HEK293 (cell line): ENCODE data around the gene NOSIP.
A peak's percentile ranks its signal among the peaks of the same experiment; 100 is the strongest.

Source experiments
- CTCF ChIA-PET: fragments of 350-600 bp; formaldehyde crosslinking; extraction: SDS; loops from one replicate; lab custom pipeline; 2021; ENCODE audit warnings: antibody characterized with exemption; lab: Yijun Ruan, JAX
- POLR2A ChIA-PET: fragments of 300-600 bp; formaldehyde crosslinking; extraction: SDS; loops from one replicate; lab custom pipeline; 2020; ENCODE audit warnings: antibody characterized with exemption, inconsistent platforms; lab: Yijun Ruan, JAX
- H3K27ac ChIP-seq: fragments of 200-500 bp; sonication (Bioruptor generic); 2 replicates; pipeline ENCODE4 v1.5.1; 2014; ENCODE audit warnings: low read depth, low read length, control low read depth, inconsistent platforms; ENCODE audit errors: extremely low read depth
- H3K36me3 ChIP-seq, 2 experiments: fragments of 200-500 bp in 1 of 2; sonication (Bioruptor generic) in 1 of 2; 1 replicate in 1 of 2; 2 replicates in 1 of 2; pipeline ENCODE4 v1.5.1; 2014 to 2017; ENCODE audit warnings: inconsistent platforms in 2 of 2, low read length in 2 of 2; ENCODE audit not compliant: control insufficient read depth in 2 of 2, insufficient read depth in 1 of 2
- H3K4me1 ChIP-seq: fragments of 200-500 bp; sonication (Bioruptor generic); 2 replicates; pipeline ENCODE4 v1.5.1; 2014; ENCODE audit warnings: mild to moderate bottlenecking, low read length, inconsistent platforms; ENCODE audit not compliant: control insufficient read depth, insufficient read depth
- H3K4me3 ChIP-seq: 2 replicates; pipeline ENCODE4 v1.5.1; 2011; ENCODE audit warnings: low read depth, mild to moderate bottlenecking, control low read depth, low read length, moderate library complexity
- H3K9me3 ChIP-seq: fragments of 200-500 bp; sonication (Bioruptor generic); 2 replicates; pipeline ENCODE4 v1.5.1; 2014; ENCODE audit warnings: low read depth, low read length, inconsistent platforms; ENCODE audit not compliant: control insufficient read depth, insufficient read depth
- EGR2 ChIP-seq: fragments of 450-650 bp; formaldehyde crosslinking; IDR thresholded peaks from 2 replicates; pipeline ENCODE4 v1.5.1; 2016; ENCODE audit warnings: low read depth, missing biosample characterization, missing genetic modification characterization
- KLF10 ChIP-seq: fragments of 450-650 bp; IDR thresholded peaks from 2 replicates; pipeline ENCODE4 v1.5.1; 2018; ENCODE audit warnings: missing biosample characterization, mild to moderate bottlenecking, missing genetic modification characterization
- KLF16 ChIP-seq: fragments of 450-650 bp; formaldehyde crosslinking; IDR thresholded peaks from 2 replicates; pipeline ENCODE4 v1.5.1; 2017; ENCODE audit warnings: missing biosample characterization, missing genetic modification characterization
- YY1 ChIP-seq: fragments of 450-650 bp; formaldehyde crosslinking; IDR thresholded peaks from 2 replicates; pipeline ENCODE4 v1.5.1; 2018; ENCODE audit warnings: missing biosample characterization, missing genetic modification characterization
- ZBTB6 ChIP-seq: fragments of 450-650 bp; formaldehyde crosslinking; IDR thresholded peaks from 2 replicates; pipeline ENCODE4 v1.5.1; 2017; ENCODE audit warnings: missing biosample characterization, missing genetic modification characterization
- ZFHX2 ChIP-seq: fragments of 450-650 bp; formaldehyde crosslinking; conservative IDR thresholded peaks from 2 replicates; pipeline ENCODE4 v1.5.1; 2016; ENCODE audit warnings: missing biosample characterization, missing genetic modification characterization
- ZNF138 ChIP-seq: fragments of 450-650 bp; formaldehyde crosslinking; IDR thresholded peaks from 2 replicates; pipeline ENCODE4 v1.5.1; 2016; ENCODE audit warnings: missing biosample characterization, missing genetic modification characterization, borderline replicate concordance
- ZNF148 ChIP-seq: fragments of 450-650 bp; formaldehyde crosslinking; IDR thresholded peaks from 2 replicates; pipeline ENCODE4 v1.5.0; 2017; ENCODE audit warnings: missing biosample characterization, missing genetic modification characterization, borderline replicate concordance
- ZNF16 ChIP-seq: fragments of 450-650 bp; formaldehyde crosslinking; IDR thresholded peaks from 2 replicates; pipeline ENCODE4 v1.5.1; 2016; ENCODE audit warnings: low read depth, missing biosample characterization, missing genetic modification characterization
- ZNF211 ChIP-seq: fragments of 450-650 bp; formaldehyde crosslinking; IDR thresholded peaks from 2 replicates; pipeline ENCODE4 v1.5.1; 2016; ENCODE audit warnings: low read depth, missing biosample characterization, missing genetic modification characterization
- ZNF362 ChIP-seq: fragments of 450-650 bp; formaldehyde crosslinking; IDR thresholded peaks from 2 replicates; pipeline ENCODE4 v1.5.1; 2016; ENCODE audit warnings: missing biosample characterization, missing genetic modification characterization
- ZNF404 ChIP-seq: fragments of 450-650 bp; formaldehyde crosslinking; IDR thresholded peaks from 2 replicates; pipeline ENCODE4 v1.5.1; 2017; ENCODE audit warnings: missing biosample characterization, missing genetic modification characterization
- ZNF660 ChIP-seq: fragments of 450-650 bp; IDR thresholded peaks from 2 replicates; pipeline ENCODE4 v1.5.1; 2018; ENCODE audit warnings: missing biosample characterization, mild to moderate bottlenecking, missing genetic modification characterization
- ZNF692 ChIP-seq: fragments of 450-650 bp; formaldehyde crosslinking; IDR thresholded peaks from 2 replicates; pipeline ENCODE4 v1.5.1; 2016; ENCODE audit warnings: missing biosample characterization, missing genetic modification characterization

The NOSIP gene

GRCh38 chr19:49596407-49596806 is 16.1 kb upstream of the NOSIP start:
- Histone ChIP-seq H3K36me3 (peaks cover 52 to 67% of the 10 kb centered on the region in 2 experiments), H3K4me3 (no peak overlapping the region)
- peak; percentile 30; the same call in 1 of the 2 replicates for TF ChIP-seq EGR2 (tag by site-specific recombination)
- TF ChIP-seq ZFHX2 (tag by site-specific recombination) = peak; percentile 31
- no peak for TF ChIP-seq ZNF211
- TF ChIP-seq YY1 (tag by site-specific recombination) = no peak
- TF ChIP-seq ZNF660 = no peak
- TF ChIP-seq, all 188 proteins: peak for 2
- ChIA-PET CTCF (interaction anchor here (0.6 to 1.0 kb wide), 4 partner anchors 29 to 540 kb away, joined by 3 to 6 read pairs (median 4); no protein-coding TSS in a partner anchor), POLR2A (interaction anchor here (1.2 to 1.7 kb wide), 3 partner anchors 16 to 68 kb away, joined by 3 to 5 read pairs (median 4); partner anchors contain the start of genes NOSIP and RRAS)
- H3K9me3 ChIP-seq = no peaks in the 10 kb centered on the region
- H3K4me1 ChIP-seq = peaks cover 7% of the 10 kb centered on the region
- no peak overlapping the region for H3K27ac ChIP-seq

GRCh38 chr19:49595819-49596404 is 15.6 kb upstream of the NOSIP start:
- Histone ChIP-seq H3K9me3 (no peaks in the 10 kb centered on the region), H3K4me3 (no peak overlapping the region), H3K4me1 (peaks cover 7% of the 10 kb centered on the region), H3K27ac (no peak overlapping the region), H3K36me3 (peaks cover 48 to 63% of the 10 kb centered on the region in 2 experiments)
- ChIA-PET CTCF (interaction anchor here (0.6 to 1.0 kb wide), 2 partner anchors 29 to 152 kb away, joined by 3 read pairs; no protein-coding TSS in a partner anchor), POLR2A (interaction anchor here (1.2 to 1.7 kb wide), 3 partner anchors 15 to 68 kb away, joined by 3 to 5 read pairs (median 4); partner anchors contain the start of genes NOSIP and RRAS)
- TF ChIP-seq ZNF138 (tag by site-specific recombination) (no peak), ZNF692 (tag by site-specific recombination) (no peak), ZNF148 (tag by site-specific recombination) (no peak), ZNF362 (tag by site-specific recombination) (no peak), KLF10 (tag by site-specific recombination) (no peak), ZBTB6 (tag by site-specific recombination) (no peak), ZNF16 (tag by site-specific recombination) (no peak), KLF16 (no peak), ZNF404 (tag by site-specific recombination) (no peak)
